Lower lobe of right lung (tissue), 2 donors: ENCODE measurements around the gene LCE3D. TPM values are rescaled to one million over a fixed set of nuclear protein-coding genes. Genes with fewer than 3 reads are reported as not detected.
"Not testable (repeated sequence)": the region's sequence is repeated elsewhere in the genome, so short reads cannot be mapped to it uniquely, and the experiment has no call there.

ENCODE experiments used
- ATAC-seq, 2 donors: fragments of 200-7000 bp; cut with Tn5 transposase; one replicate each; pipeline ENCODE4 v1.9.1; 2020 to 2022; ENCODE audit warnings: mild to moderate bottlenecking in 2 of 2, moderate library complexity in 2 of 2
- DNase-seq: peaks from one replicate; pipeline ENCODE4 v3.0.0-alpha.2; 2020
- H3K27ac ChIP-seq: fragments of 200-600 bp; one replicate; pipeline ENCODE4 v1.8.0; 2022
- H3K27me3 ChIP-seq: fragments of 200-600 bp; one replicate; pipeline ENCODE4 v1.8.0; 2022; ENCODE audit warnings: low read depth
- H3K36me3 ChIP-seq: fragments of 200-600 bp; one replicate; pipeline ENCODE4 v1.8.0; 2022; ENCODE audit warnings: mild to moderate bottlenecking
- H3K4me1 ChIP-seq: fragments of 200-600 bp; one replicate; pipeline ENCODE4 v1.8.0; 2022
- H3K4me3 ChIP-seq: fragments of 200-600 bp; one replicate; pipeline ENCODE4 v1.8.0; 2022; ENCODE audit warnings: mild to moderate bottlenecking
- H3K9me3 ChIP-seq: fragments of 200-600 bp; one replicate; pipeline ENCODE4 v1.8.0; 2022
- CTCF ChIP-seq: fragments of 200-600 bp; IDR thresholded peaks from one replicate; pipeline ENCODE4 v1.8.0; 2022; ENCODE audit warnings: antibody characterized with exemption, mild to moderate bottlenecking
- intact Hi-C: fragments of 100-400 bp; cut with DNase I; formaldehyde crosslinking; loops from one replicate; pipeline ENCODE4 v1.11.0; 2022
- total RNA-seq: library from RNA; stranded (reverse); fragmentation: NEBNext Ultra II Directional; extraction: Animal tissue kit (Norgen Biotek cat#: 25700); gene quantifications from one replicate; pipeline ENCODE4 v1.2.1, GENCODE V29; 2021
- donor health status: DM: no; HTN: yes; CAD: no; lungs with severe emphysema.

LCE3D gene
- total RNA-seq, 1 donor from 2014 or later = not detected

DNA sequence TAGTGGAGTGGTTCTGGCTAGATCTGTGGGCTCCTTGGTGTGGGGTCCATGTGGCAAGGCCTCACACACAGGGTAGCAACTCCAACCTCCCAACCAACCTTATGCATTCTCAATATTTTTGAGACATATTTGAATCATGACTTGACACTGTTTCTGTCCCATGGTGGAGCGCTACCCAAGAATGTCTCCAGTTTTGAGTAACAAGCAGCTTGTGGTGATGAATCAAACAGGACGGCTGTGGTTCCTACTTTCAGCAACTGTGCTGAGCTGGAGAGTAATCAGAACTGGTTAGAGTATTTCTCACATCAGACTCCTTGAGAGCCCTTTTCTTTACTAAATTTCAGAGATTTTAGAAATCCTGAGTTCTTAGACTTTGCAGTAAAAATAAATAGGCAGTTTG lies 3.1 kb downstream of the LCE3D start:
- H3K9me3 ChIP-seq = no peaks in the 10 kb centered on the region
- no peaks in the 10 kb centered on the region for H3K4me1 ChIP-seq
- no peak for ATAC-seq
- H3K27me3 ChIP-seq = no peaks in the 10 kb centered on the region
- H3K4me3 ChIP-seq = no peak overlapping the region
- no peak for DNase-seq
- TF ChIP-seq CTCF = no peak
- intact Hi-C loops = no loop called here
- no peak overlapping the region for H3K27ac ChIP-seq
- no peaks in the 10 kb centered on the region for H3K36me3 ChIP-seq

DNA sequence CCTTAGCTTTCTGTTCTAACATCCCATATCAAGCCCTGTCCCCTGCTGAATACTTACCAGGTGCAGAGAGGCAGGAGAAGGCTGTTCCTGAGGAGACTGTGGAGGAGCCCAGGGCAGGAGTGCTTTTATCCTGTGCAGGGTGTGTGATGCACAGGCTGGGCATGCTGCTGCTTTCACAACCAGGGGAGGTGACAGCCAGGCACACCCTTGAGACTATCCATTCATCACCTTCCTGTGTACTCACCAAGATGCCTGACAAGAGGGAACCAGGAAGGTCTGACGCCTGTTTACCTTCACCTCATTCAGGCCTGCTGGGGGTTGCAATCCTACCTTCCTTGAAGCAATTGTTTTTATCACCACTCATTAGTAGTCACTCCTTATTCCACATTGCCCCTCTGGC lies 13.6 kb downstream of the LCE3D start, which contains the start of gene LCE3E:
LCE3E (minus strand) TSS at position 100 of the 400 bp plus-strand sequence. CDS start 572 bp downstream, outside the sequence.
- Histone ChIP-seq H3K4me3 (no peak within 1 kb of the TSS), H3K27me3 (no peaks in the 10 kb centered on the region), H3K36me3 (no peaks in the 10 kb centered on the region), H3K27ac (no peak within 1 kb of the TSS), H3K4me1 (no peaks in the 10 kb centered on the region), H3K9me3 (peaks cover 19% of the 10 kb centered on the region)
- DNase-seq = no peak
- no peak for TF ChIP-seq CTCF
- intact Hi-C loops = no loop called here
- no peak for ATAC-seq

DNA sequence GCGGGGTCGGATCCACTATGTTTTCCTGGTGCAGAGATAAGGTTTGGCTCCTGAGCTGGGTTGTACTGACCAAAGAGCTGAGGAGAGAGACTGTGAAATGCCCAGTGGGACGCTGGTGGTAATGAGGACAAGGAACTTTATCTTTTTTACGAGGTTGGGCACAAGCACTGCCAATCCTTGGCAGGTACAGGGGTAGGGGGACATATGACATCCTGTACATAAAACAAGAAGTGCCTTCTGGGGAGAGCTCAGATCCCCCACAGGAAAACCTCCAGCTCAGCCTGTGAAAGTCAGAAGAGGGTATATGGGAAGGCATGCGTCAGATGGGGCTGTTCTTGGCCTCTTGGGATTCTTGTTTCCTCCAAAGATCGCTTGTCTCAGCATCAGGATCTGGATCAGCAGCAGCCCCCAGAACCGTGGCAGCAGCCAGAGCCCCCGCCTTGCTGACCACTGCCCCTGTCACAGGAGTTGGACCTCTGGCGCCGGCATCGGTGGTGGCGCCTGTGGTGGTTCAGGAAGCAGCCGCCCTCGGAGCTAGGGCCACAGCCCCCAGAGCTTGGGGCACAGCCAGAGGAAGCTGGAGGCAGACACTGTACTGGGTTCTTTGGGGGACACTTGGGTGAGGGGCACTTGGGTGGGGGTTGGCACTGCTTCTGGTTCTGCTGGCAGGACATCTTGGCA lies 14.6 kb downstream of the LCE3D start:
- TF ChIP-seq CTCF = no peak
- DNase-seq = no peak
- no peak for ATAC-seq
- Histone ChIP-seq H3K27me3 (no peaks in the 10 kb centered on the region), H3K9me3 (peaks cover 19% of the 10 kb centered on the region), H3K4me1 (no peaks in the 10 kb centered on the region), H3K4me3 (no peak overlapping the region), H3K36me3 (no peaks in the 10 kb centered on the region), H3K27ac (no peak overlapping the region)
- intact Hi-C loops = no loop called here

DNA sequence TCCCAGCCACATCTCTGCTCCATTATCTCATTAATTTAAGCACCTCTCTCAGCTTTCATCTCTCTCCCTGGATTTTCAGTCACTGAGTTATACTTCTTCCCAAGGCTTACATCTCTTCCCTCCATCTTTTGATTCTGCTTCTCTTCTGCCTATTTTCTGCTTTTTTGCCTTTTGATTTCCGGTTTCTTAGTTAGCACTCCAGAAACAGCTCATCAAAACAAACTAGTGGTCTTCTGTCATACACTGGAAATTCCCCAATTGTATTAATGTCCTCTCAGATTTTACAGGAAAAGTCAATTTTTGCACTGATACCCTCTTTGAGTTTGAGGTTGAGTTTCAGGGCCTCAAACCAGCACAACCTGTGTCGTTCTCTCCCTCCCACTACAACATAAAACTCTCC lies 15.2 kb downstream of the LCE3D start:
- H3K27me3 ChIP-seq = no peaks in the 10 kb centered on the region
- intact Hi-C loops = no loop called here
- no peak overlapping the region for H3K27ac ChIP-seq
- no peak for DNase-seq
- TF ChIP-seq CTCF = no peak
- no peak for ATAC-seq
- H3K9me3 ChIP-seq = peaks cover 14% of the 10 kb centered on the region
- no peaks in the 10 kb centered on the region for H3K4me1 ChIP-seq
- H3K4me3 ChIP-seq = no peak overlapping the region
- no peaks in the 10 kb centered on the region for H3K36me3 ChIP-seq

GRCh38 chr1:152548358-152548757 lies 32.0 kb downstream of the LCE3D start:
- intact Hi-C loops, H3K36me3 ChIP-seq, H3K27me3 ChIP-seq, H3K27ac ChIP-seq, H3K4me1 ChIP-seq, H3K4me3 ChIP-seq, ATAC-seq, H3K9me3 ChIP-seq, DNase-seq: not testable (repeated sequence)

DNA sequence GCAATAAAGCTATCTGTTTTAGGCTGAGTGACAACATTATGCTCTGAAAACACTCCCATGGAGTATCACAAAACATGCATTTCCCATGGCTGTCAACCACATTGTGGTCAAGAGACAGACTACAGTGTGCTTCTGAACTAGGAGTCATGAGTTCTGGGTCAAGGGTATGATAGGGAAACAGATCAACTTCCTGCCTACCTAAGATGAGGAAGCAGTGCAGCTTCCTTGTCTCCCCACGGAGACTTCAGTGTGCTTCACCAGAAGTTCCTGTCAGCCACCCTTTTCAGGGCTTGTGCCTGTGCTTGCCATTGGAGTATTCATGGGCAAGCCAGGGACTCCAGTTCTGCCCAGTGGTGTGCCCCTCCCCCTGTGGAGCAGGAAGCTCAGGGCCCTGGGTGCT lies 33.6 kb downstream of the LCE3D start:
- no peak for ATAC-seq
- Histone ChIP-seq H3K27me3 (no peaks in the 10 kb centered on the region), H3K27ac (no peak overlapping the region), H3K9me3 (no peaks in the 10 kb centered on the region), H3K4me1 (no peaks in the 10 kb centered on the region), H3K36me3 (no peaks in the 10 kb centered on the region), H3K4me3 (no peak overlapping the region)
- DNase-seq = no peak
- TF ChIP-seq CTCF = no peak
- intact Hi-C loops = no loop called here
